Adrenal gland (tissue), 5 donors: ENCODE measurements around the gene NFYC.

Source experiments
- CTCF ChIP-seq, 6 experiments: fragments of 450-650 bp in 4 of 6; fragments of 200-600 bp in 2 of 6; sonication (generic) in 1 of 6; IDR thresholded peaks; 1 replicate in 5 of 6; 2 replicates in 1 of 6; pipeline versions ENCODE4 v1.5.1 to v1.8.0; 2016 to 2021; ENCODE audit warnings: antibody characterized with exemption in 6 of 6, mild to moderate bottlenecking in 2 of 6, moderate library complexity in 1 of 6
- POLR2A ChIP-seq, 2 donors: fragments of 450-650 bp; IDR thresholded peaks; one replicate each; pipeline ENCODE4 v1.6.1; 2017; ENCODE audit warnings: antibody characterized with exemption in 2 of 2, mild to moderate bottlenecking in 2 of 2, moderate library complexity in 1 of 2
- donor health status: DM: no; HTN: no; CAD: no.

GRCh38 chr1:40703316-40703715 lies 11.8 kb downstream of the NFYC start:
- TF ChIP-seq CTCF (IDR thresholded peaks at IDR 0.05): peak in 1 of 6 experiments; percentile 13
- TF ChIP-seq POLR2A (IDR thresholded peaks at IDR 0.05): no peak
